ENCODE results near the gene MOSMO. TPM values are rescaled to one million over a fixed set of nuclear protein-coding genes. Genes with fewer than 3 reads are reported as not detected.
A peak's percentile ranks its signal among the peaks of the same experiment; 100 is the strongest.

Gene MOSMO
- total and polyA plus RNA-seq, 2 of the 13 experiments (the other 11 are each of a cell fraction or from before 2014, with no cell fraction given): 26.7 to 32.6 TPM

DNA sequence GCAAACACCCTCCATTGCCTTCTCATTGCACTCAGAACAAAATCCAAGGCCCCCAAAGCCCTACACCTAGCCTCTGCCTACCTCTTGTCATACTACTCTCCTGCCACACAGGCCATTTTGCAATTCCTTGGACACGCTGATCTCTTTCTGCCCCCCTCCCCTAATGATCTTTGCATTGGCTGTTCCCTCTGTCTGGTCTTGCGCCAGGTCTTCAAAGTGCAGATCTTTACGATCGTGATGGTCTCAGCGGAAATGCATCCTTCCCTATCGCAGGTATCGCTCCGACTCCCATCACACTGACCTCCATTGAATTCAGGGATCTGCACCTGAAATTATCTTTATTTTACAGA is 777 bp upstream of the MOSMO start (continued):
- TF ChIP-seq POGK (CRISPR knock-in tag; conservative IDR thresholded peaks at IDR 0.05) (peak; percentile 76; the same call in 1 of the 2 replicates), IRF2 (CRISPR knock-in tag; IDR thresholded peaks at IDR 0.05) (peak; percentile 13; the same call in 1 of the 2 replicates), CTCF (CRISPR knock-in tag; IDR thresholded peaks at IDR 0.05) (no peak), GATAD1 (CRISPR knock-in tag; IDR thresholded peaks at IDR 0.05) (no peak), TIGD3 (CRISPR knock-in tag; IDR thresholded peaks at IDR 0.05; ENCODE audit: borderline replicate concordance) (peak; percentile 93; the same call in 1 of the 2 replicates), E2F2 (CRISPR knock-in tag; IDR thresholded peaks at IDR 0.05; ENCODE audit: borderline replicate concordance) (no peak), KMT2B (CRISPR knock-in tag; IDR thresholded peaks at IDR 0.05) (peak; percentile 2; the same call in 1 of the 2 replicates), NR2F6 (IDR thresholded peaks at IDR 0.05) (no peak), NR2F6 (CRISPR knock-in tag; IDR thresholded peaks at IDR 0.05) (peak; percentile 28; the same call in 1 of the 2 replicates), MBNL3 (CRISPR knock-in tag; conservative IDR thresholded peaks at IDR 0.05) (no peak), ZNF660 (CRISPR knock-in tag; IDR thresholded peaks at IDR 0.05; ENCODE audit: borderline replicate concordance, low read depth) (no peak), RERE (CRISPR knock-in tag; IDR thresholded peaks at IDR 0.05; ENCODE audit: low read depth) (no peak), JUN (CRISPR knock-in tag; IDR thresholded peaks at IDR 0.05) (no peak), CHCHD3 (CRISPR knock-in tag; IDR thresholded peaks at IDR 0.05) (no peak), FOXJ3 (CRISPR knock-in tag; IDR thresholded peaks at IDR 0.05; ENCODE audit: borderline replicate concordance) (no peak), TRIM24 (CRISPR knock-in tag; IDR thresholded peaks at IDR 0.05) (no peak), BCL3 (CRISPR knock-in tag; IDR thresholded peaks at IDR 0.05) (0 out of 2 replicates have a peak, but pooled peaks have one; percentile 14), U2AF1 (optimal IDR thresholded peaks at IDR 0.05; ENCODE audit: low read depth, low read length) (no peak)

All from HepG2 (cell line).